Measurements from ENCODE around the gene EPB41L4A.

Gene EPB41L4A

GRCh38 chr5:112239996-112240395 lies 179.1 kb downstream of the EPB41L4A start:
- Histone ChIP-seq H2AFZ (ENCODE audit: low read length) (no peak overlapping the region), H3K9ac (ENCODE audit: low read depth, low read length, poor library complexity, severe bottlenecking) (no peak overlapping the region), H3K79me2 (ENCODE audit: insufficient read depth, low read length) (no peaks in the 10 kb centered on the region), H3K4me3 (ENCODE audit: low read length, poor library complexity, severe bottlenecking) (no peak overlapping the region), H4K20me1 (ENCODE audit: insufficient read depth, low read length, poor library complexity, severe bottlenecking) (no peaks in the 10 kb centered on the region), H3F3A (ENCODE audit: low read depth) (no peaks in the 10 kb centered on the region), H3K4me1 (ENCODE audit: insufficient read depth, low read length, poor library complexity, severe bottlenecking) (no peaks in the 10 kb centered on the region), H3K27me3 (ENCODE audit: insufficient read depth, low read length, poor library complexity, severe bottlenecking) (no peaks in the 10 kb centered on the region), H3K9me2 (replicated peaks; ENCODE audit: low read depth, low read length) (no peaks in the 10 kb centered on the region), H3K36me3 (ENCODE audit: insufficient read depth, low read length) (no peaks in the 10 kb centered on the region), H3K9me3 (ENCODE audit: insufficient read depth, low read depth, low read length) (no peaks in the 10 kb centered on the region), H3K4me2 (ENCODE audit: low read depth, low read length, poor library complexity, severe bottlenecking) (no peak overlapping the region)
- TF ChIP-seq, protein P1, sequence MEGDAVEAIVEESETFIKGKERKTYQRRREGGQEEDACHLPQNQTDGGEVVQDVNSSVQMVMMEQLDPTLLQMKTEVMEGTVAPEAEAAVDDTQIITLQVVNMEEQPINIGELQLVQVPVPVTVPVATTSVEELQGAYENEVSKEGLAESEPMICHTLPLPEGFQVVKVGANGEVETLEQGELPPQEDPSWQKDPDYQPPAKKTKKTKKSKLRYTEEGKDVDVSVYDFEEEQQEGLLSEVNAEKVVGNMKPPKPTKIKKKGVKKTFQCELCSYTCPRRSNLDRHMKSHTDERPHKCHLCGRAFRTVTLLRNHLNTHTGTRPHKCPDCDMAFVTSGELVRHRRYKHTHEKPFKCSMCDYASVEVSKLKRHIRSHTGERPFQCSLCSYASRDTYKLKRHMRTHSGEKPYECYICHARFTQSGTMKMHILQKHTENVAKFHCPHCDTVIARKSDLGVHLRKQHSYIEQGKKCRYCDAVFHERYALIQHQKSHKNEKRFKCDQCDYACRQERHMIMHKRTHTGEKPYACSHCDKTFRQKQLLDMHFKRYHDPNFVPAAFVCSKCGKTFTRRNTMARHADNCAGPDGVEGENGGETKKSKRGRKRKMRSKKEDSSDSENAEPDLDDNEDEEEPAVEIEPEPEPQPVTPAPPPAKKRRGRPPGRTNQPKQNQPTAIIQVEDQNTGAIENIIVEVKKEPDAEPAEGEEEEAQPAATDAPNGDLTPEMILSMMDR (conservative IDR thresholded peaks at IDR 0.05; ENCODE audit: low read length) = no peak
- TF ChIP-seq EZH2phosphoT487 (IDR thresholded peaks at IDR 0.05; ENCODE audit: borderline replicate concordance) = no peak

DNA sequence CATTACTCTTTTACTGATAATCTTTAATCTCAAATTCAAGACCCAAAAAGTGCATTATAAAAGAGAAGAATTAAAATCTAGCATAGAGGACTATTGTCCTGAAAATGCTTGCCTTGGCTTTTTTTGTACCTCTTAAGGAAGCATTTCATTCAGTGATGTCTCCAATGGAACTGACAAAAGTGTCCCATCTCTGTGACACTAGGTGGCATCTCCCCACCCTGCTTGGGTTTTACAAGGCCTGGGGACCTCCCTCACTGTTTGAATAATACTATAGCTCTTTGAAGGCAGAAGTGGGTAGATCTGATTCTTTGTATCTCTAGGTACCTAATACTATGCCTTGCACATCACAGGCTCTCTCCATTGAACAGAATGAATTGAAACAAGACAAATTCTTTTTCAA lies 180.6 kb downstream of the EPB41L4A start:
- Histone ChIP-seq H3K4me1 (ENCODE audit: insufficient read depth, low read length, poor library complexity, severe bottlenecking) (no peaks in the 10 kb centered on the region), H3F3A (ENCODE audit: low read depth) (no peaks in the 10 kb centered on the region), H3K9me3 (ENCODE audit: insufficient read depth, low read depth, low read length) (no peaks in the 10 kb centered on the region), H3K36me3 (ENCODE audit: insufficient read depth, low read length) (no peaks in the 10 kb centered on the region), H3K4me3 (ENCODE audit: low read length, poor library complexity, severe bottlenecking) (no peak overlapping the region), H3K9ac (ENCODE audit: low read depth, low read length, poor library complexity, severe bottlenecking) (no peak overlapping the region), H3K4me2 (ENCODE audit: low read depth, low read length, poor library complexity, severe bottlenecking) (no peak overlapping the region), H3K79me2 (ENCODE audit: insufficient read depth, low read length) (no peaks in the 10 kb centered on the region), H3K9me2 (replicated peaks; ENCODE audit: low read depth, low read length) (no peaks in the 10 kb centered on the region), H4K20me1 (ENCODE audit: insufficient read depth, low read length, poor library complexity, severe bottlenecking) (no peaks in the 10 kb centered on the region), H3K27me3 (ENCODE audit: insufficient read depth, low read length, poor library complexity, severe bottlenecking) (no peaks in the 10 kb centered on the region), H2AFZ (ENCODE audit: low read length) (no peak overlapping the region)
- TF ChIP-seq, protein P1 (conservative IDR thresholded peaks at IDR 0.05; ENCODE audit: low read length) = peak; percentile 34
- TF ChIP-seq EZH2phosphoT487 (IDR thresholded peaks at IDR 0.05; ENCODE audit: borderline replicate concordance) = no peak

DNA sequence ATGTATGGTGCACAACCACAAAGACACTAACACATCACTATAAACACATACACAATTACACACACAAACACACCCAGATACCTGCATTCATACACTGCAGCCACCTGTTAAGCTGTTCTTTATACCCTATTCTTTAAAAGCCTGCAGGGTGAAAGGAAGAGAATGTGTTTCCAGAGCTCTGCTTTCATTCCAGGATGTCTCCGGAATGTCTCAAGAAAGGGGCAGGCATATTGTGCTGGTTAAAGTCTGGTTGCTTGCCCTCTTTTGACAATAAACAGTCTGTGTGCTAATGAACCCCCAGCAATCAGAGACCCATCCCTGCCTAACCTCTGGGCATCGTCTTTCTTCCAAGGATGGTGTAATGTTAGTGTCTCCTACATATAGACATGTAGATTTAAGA lies 181.6 kb downstream of the EPB41L4A start:
- H3K36me3 ChIP-seq (ENCODE audit: insufficient read depth, low read length) = no peaks in the 10 kb centered on the region
- no peaks in the 10 kb centered on the region for H3K27me3 ChIP-seq (ENCODE audit: insufficient read depth, low read length, poor library complexity, severe bottlenecking)
- H3K9ac ChIP-seq (ENCODE audit: low read depth, low read length, poor library complexity, severe bottlenecking) = no peak overlapping the region
- no peak for TF ChIP-seq EZH2phosphoT487 (IDR thresholded peaks at IDR 0.05; ENCODE audit: borderline replicate concordance)
- TF ChIP-seq, protein P1 (conservative IDR thresholded peaks at IDR 0.05; ENCODE audit: low read length) = no peak
- H3F3A ChIP-seq (ENCODE audit: low read depth) = no peaks in the 10 kb centered on the region
- no peak overlapping the region for H3K4me2 ChIP-seq (ENCODE audit: low read depth, low read length, poor library complexity, severe bottlenecking)
- no peak overlapping the region for H3K4me3 ChIP-seq (ENCODE audit: low read length, poor library complexity, severe bottlenecking)
- no peaks in the 10 kb centered on the region for H3K9me2 ChIP-seq (replicated peaks; ENCODE audit: low read depth, low read length)
- no peaks in the 10 kb centered on the region for H4K20me1 ChIP-seq (ENCODE audit: insufficient read depth, low read length, poor library complexity, severe bottlenecking)
- H2AFZ ChIP-seq (ENCODE audit: low read length) = no peak overlapping the region
- H3K4me1 ChIP-seq (ENCODE audit: insufficient read depth, low read length, poor library complexity, severe bottlenecking) = no peaks in the 10 kb centered on the region
- no peaks in the 10 kb centered on the region for H3K79me2 ChIP-seq (ENCODE audit: insufficient read depth, low read length)
- H3K9me3 ChIP-seq (ENCODE audit: insufficient read depth, low read depth, low read length) = no peaks in the 10 kb centered on the region
